ENCODE results near the gene TSFM.

TSFM gene

GRCh38 chr12:57782608-57783465 lies at the start of gene TSFM:
TSFM (plus strand) TSS chr12:57782787; CDS start chr12:57782802, 15 bp downstream.
- peak; percentile 98 for DNase-seq

- DNase-seq, result no peak
Measured at GRCh38 chr12:57733928-57734327, 48.7 kb upstream of the TSFM start.

DNA sequence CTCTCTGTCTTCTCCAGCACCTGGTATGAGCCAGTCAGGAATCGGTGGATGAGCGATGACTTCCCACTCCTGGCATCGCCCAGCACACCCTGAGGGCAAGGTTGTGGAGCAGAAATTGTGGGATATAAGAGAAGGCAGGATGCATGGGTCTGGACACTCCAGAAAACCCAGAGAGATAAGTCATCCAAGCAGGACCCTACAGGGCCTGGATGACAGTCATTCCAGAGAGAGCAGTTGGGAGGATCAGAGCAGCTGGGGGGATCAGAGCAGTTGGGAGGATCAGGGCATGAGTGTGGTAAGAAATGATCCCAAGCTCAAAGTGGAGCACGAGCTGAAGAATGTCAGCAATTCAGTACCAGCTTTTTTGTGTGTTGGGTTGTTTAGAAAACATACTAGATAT lies 48.0 kb upstream of the TSFM start:
- no peak for DNase-seq

DNA sequence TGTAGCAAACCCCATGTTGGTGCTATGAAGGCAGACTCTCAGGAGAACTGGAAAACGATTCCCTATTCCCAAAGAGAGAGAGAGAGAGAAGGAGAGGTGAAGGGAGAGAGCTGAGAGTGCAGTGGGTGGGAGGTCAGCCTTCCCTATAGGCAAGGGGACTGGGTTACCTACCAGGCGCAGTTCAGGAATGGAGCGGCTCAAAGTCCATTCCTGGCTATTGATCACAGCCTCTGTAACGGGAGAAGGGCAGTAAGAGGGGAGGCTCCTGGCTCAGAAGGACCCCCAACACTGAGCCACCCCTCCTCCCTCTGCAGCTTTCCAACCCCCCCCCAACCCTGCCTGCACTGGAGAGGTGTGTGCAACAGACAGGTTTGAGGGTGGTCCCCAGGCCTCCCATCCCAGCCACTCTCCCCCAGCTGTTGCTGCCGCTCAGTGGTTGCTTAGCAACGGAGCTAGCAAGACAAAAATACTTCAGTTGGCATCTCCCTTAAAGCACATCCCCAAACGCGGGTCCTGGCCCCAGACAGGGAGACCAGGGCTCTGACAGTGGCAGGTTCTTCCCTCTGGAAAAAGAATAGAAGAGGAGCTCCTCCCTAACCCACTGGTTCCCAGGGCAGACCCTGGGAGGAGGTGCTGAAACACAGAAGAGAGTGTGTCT lies 47.3 kb upstream of the TSFM start:
- DNase-seq, result no peak

GRCh38 chr12:57735952-57736740 lies 46.4 kb upstream of the TSFM start:
- DNase-seq, result no peak

DNA sequence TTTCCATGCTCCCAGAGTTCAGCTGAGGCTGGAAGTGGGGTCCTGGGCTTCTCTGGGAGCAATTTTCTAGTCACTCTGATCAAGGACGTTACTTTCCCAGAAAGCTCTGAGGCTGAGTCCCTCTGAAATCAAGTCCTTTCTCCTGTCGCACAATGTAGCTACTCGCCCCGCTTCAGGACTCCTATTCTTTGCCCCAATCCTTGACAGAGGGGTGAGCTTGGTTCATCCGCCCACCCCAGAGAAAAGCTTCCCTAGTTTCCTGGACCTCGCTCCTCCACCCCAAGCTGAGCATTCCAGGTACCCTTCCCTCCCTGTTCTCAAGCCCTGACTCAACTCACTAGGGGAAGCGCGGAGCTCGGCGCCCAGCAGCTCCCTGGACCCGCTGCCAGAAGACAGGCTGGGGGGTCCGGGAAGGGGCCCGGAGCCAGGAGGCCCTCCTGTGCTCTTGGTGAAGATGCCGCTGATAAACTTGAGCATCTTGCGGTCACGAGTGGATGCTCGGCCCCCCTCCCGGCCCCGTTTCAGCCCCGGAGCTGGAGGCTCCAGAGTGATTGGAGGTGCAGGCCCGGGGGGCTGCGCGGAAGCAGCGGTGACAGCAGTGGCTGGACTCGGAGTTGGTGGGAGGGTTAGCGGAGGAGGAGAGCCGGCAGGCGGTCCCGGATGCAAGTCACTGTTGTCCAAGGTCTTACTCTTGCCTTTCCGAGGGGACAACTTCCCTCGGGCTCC lies 45.7 kb upstream of the TSFM start:
- DNase-seq, result no peak

GRCh38 chr12:57737467-57738460 lies 44.8 kb upstream of the TSFM start:
- no peak for DNase-seq

DNA sequence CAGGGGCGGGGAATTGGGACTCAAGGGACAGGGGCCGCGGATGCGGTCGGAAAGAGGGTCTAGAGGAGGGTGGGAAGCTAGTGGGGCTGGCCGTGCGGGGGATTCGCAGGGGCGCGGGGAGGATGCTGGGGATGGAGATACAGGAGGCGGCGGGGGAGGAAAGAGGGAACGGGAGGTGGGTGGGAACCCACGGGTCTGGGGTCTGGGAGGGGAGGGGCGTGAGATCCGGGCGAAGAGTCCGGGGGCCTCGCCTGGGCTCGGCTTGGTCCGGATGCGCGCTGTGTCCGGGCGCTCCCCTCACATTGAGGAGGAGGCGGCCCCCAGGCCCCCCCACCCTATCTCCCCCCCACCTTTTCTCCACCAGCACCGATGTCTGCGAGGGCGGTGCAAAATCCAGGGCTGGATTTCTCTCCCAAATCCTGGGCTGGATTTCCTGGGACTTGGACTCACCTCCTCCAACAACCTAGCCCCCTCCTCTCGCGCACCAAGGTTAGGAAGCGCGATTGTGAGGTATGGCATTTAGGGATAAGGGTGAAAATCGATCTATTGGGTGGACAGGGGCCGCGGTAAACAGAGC lies 43.8 kb upstream of the TSFM start, which contains the start of gene AGAP2:
TSS of gene AGAP2 (minus strand) at position 82 of the 577 bp plus-strand sequence. CDS start 496 bp downstream, outside the sequence.
- no peak for DNase-seq

DNA sequence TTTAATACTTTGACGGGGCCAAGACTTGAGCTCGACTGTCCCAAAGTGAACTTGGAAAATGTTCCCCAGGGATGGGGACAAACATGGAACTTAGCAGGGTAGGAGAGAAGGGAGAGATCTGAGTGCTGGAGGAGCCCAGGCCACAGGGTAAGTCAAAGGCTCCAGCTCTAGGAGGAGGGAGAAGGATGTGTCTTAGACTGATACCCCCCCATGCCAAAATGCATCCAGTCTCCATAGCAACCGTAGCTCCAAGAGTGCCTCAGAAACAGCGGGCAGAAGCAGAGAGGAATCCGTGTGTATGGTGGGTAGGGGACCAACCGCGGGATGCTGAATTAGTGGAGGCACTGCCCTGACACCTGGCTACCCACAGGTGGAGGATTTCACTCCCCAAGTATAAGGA lies 43.2 kb upstream of the TSFM start:
- DNase-seq, result no peak

DNA sequence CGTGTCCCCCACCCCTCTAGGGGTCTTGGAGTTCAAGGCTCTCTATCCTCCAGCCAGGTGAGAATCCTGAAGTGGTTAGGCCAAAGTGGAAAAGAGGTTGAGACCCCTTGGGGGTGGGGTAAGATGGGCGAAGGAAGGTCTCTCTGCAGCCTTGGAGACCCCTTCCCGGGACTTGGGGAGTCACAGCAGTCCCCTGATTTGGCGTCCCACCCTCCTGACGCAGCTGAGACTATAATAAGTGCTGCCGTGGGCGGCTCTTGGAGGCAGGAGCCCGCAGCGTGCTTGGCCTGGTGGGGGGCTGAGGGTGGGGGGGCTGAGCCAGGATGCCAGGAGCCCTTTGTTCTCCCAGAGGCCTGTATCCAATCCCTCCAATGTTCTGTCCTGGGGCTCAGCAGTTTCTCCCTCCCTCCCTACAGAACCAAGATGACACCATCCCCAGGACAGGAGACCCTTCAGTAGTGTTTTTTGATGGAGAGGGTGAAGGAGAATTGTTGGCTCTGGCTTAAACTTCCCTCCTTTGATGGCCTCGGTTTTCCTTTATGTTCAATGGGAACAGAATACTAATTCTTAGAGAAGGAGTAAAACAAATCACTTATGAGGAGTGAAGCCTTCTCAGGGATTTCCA lies 42.6 kb upstream of the TSFM start:
- no peak for DNase-seq

- DNase-seq, result peak; percentile 73
Measured at GRCh38 chr12:57740656-57741412, 41.8 kb upstream of the TSFM start.

DNA sequence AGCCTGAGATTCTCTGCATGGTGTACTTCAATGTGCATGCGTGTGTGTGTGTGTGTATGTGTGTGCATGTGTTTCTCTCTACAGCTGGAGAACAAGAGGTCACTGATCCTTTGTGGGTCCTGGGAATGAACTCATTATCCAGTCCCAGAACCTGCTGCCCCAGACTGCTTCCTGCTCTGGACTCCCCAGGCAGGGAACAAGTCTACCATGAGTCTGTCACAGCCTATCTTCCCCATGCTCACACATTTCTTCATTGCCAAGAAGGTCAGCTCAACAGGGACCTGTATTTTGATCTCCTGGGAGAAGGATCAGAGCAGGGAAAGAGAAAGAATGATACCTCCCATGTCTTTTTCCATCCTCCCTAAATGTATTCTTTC lies 41.2 kb upstream of the TSFM start:
- DNase-seq, result no peak

DNA sequence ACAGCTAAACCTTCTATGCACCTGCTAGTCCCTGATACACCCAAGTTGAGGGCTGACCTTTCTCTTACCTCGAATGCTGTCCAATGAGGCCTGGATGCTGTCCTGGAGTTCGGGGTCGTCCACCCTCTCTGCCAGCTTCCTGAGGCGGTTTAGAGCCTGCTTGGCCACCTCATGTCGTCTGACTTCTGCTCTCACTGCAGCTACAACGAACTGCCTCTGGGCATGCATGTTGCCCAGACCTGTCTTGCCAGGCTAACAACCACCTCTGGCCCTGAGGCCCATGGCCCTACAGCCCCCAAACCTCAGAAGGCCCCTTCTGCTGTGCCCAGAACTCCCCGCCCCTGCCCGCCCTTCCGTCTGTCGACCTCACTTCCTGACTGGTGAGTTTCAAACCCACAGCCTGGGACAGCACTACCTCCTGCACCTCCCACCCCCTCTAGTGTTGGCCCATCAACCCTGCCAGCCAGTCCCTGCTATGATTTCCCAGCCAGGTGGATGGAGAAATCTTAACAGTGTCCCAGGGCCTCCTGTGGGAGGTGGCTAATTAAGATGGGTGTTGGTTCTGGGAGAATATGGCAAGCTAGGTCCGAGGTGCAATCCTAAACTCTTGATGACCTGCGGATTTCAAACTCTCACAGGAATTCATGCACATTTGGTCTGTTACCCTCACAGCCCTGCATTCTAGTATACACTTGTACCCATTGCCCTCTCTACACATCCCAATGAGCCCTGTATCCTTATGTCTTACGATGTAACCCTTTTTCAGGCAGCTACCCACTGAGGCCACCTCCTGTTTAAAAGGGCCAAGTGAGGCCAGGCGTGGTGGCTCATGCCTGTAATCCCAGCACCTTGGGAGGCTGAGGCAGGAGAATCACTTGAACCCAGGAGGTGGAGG lies 40.5 kb upstream of the TSFM start:
- peak; percentile 87 for DNase-seq

- no peak for DNase-seq
Measured at GRCh38 chr12:57743769-57744168, 38.8 kb upstream of the TSFM start.

DNA sequence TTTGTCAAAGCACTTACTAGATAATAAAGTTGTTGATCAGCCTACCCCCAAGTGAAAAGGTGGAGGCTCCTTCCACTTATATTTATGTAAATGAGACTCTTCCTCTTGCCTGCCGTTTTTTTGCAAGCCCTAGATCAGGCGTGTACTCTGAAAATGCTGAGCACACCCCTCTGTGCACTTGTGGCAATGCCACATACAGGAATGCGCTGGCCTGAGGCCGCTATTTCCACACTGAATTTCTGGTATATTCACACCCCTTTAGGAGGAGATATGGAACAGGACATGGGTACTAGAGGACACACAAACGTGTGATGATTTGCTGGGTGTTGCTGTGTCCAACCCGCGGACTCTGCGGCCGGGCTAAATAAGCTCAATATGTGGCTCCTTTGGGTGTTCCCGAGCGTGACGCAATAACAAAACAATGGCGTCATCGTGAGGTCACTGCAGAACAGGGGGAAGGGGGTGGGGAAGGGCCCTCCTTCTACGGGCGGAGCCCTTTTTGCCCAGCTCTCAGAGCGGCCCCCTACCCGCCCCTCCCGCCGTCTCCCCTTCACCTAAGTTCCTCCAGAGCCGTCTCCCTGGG lies 38.3 kb upstream of the TSFM start:
- no peak for DNase-seq

DNA sequence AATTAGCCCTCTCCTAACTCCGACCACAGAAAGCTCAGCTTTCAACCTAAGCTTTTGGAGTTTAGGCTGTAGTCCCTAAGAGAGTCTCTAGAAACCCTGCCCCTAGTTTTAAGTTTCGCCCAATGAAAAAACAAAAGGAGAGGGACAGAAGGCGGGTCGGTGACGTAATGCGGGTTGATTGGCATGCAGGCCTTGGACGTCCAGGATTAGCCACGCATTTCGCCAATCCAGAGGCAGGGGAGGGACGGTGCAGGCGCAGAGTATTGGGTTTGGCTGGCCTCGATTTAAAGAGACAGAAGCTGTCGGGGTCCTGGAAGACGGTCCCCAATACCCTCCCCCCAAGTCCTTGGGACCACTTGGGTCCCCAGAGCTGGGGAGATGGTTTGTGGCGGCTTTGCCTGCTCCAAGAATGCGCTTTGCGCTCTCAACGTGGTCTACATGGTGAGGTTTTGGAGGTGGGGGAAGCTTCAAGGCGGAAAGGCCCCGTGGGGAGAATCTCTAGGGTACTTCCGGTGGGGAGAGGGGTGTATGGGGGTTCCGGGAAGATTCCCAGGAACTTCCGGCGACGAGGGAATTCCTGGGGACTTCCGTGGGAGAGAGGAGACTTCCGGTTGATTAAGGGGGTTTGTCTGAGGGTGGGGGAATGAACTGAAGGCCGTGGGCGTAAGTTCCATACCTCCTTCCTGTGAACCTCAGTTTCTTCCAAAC lies 37.7 kb upstream of the TSFM start, which contains the start of gene TSPAN31:
TSS of gene TSPAN31 (plus strand) at position 263 of the 708 bp plus-strand sequence. CDS start at position 379, 116 bp downstream.
- DNase-seq, result peak; percentile 100

- DNase-seq, result peak; percentile 40
Measured at GRCh38 chr12:57745485-57745881, 37.1 kb upstream of the TSFM start.

All from hematopoietic multipotent progenitor cell treated with erythropoietin and hydrocortisone succinate and interleukin-3 and kit ligand, for 6 days (in vitro differentiated cells).